ENCODE data around the gene TSPO2. TPM values are rescaled to one million over a fixed set of nuclear protein-coding genes. Genes with fewer than 3 reads are reported as not detected.

The TSPO2 gene, protein sequence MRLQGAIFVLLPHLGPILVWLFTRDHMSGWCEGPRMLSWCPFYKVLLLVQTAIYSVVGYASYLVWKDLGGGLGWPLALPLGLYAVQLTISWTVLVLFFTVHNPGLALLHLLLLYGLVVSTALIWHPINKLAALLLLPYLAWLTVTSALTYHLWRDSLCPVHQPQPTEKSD
- 1.5 TPM for total RNA-seq

DNA sequence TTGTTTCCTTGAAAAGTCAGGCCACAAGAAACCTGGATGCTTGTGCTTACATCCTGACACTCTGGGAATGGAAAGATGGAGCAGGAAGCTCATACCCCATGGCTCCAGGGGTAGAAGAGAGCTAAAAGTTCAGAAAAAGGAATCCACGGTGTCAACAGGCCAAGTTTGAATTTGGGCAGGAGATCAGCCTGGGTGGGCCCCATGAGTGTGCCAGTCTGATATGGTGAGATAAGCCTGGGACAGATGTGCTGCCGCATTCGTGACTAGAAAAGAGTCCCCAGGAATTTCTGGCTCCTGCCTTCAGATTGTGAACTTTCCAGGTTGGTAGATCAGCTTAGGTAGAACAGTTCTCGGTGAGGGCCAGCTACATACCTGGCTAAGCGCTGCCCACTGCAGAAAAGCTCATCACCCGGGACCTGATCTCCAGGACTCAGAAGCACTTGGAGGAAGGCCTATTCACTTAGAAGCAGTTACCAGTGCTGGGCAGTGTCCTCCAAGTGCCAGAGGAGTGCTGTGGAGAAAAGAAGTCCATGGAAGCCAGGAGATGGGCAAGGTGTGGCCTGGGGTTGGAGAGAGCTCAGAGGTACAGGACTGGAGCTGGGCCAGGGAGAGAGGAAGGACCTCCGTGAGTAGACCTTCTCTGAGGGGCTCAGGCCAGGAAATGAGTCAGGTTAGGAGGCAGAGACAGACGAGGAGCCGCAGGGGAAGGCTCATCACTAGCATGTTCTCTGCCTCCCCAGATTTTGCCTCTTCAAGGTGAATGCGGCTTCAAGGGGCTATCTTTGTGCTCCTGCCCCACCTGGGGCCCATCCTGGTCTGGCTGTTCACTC, at the start of gene TSPO2:
Gene TSPO2 (plus strand): TSS at position 242 of the 830 bp plus-strand sequence. CDS start 519 bp downstream, at position 761.

DNA sequence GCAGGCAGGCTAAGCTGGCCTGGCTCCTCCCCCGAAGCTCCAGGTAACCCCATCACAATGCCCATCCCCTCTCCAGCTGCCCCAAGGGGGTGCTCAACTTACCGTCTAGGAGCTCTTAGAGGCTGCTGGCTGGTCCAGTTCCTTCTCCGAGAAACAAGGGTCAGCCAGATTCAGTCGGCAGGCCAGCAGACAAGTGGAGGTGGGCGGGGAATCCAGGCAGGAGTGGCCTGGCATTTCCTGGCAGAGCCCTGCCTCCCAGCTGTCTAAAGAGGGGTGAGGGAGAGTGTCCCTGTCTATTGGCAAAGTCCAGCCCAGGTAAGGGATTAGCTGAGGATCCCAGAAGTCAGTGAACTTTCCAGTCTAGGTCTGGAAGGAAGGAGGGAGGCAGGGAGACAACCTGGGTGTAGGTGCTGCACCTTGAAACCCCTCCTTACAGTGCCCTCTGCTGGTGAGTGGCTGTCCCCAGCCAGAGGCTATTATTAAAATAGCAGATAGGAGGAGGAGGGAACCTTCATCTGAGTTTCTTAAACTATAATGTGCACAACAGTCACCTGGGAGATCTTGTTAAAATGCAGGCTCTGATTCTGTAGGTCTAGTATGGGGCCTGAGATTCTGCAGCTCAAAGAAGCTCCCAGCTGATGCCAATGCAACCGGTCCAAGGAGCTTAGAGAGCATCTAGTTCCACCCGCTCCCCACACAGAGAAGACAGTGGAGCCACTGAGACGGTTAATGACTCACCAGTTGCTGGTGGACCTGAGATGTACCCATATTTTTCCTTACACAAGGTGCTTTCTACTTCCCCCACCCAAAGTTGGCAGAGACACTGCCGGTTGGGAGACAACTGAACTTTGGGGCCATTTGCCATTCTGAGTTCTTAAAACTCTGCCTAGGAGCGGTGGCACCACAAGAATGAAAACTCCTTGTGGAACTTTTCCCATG, 2.9 kb upstream of the TSPO2 start, which contains the start of gene UNC5CL:
Gene UNC5CL (minus strand): TSS at position 162 of the 939 bp plus-strand sequence. CDS start 4,147 bp downstream, outside the sequence.

DNA sequence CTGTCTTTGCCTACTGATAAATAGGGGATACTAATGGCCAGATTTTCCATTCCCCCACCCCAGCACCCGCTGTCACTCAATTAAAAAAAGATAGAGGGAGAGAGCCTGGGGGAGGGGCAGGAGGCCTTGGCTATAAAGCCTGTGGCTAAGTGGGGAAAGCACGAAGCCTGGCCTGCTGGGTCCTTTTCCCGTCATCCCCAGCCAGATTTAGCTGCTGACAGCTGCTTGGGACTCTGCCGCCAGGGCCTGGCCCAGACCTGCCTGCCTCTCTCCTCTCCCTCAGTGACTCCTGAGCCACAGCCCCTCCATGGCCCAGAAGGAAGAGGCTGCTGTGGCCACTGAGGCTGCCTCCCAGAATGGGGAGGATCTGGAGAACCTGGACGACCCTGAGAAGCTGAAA, 10.8 kb downstream of the TSPO2 start, which contains the start of gene APOBEC2:
Gene APOBEC2 (plus strand): TSS at position 162 of the 400 bp plus-strand sequence. CDS start 146 bp downstream, at position 308.

DNA sequence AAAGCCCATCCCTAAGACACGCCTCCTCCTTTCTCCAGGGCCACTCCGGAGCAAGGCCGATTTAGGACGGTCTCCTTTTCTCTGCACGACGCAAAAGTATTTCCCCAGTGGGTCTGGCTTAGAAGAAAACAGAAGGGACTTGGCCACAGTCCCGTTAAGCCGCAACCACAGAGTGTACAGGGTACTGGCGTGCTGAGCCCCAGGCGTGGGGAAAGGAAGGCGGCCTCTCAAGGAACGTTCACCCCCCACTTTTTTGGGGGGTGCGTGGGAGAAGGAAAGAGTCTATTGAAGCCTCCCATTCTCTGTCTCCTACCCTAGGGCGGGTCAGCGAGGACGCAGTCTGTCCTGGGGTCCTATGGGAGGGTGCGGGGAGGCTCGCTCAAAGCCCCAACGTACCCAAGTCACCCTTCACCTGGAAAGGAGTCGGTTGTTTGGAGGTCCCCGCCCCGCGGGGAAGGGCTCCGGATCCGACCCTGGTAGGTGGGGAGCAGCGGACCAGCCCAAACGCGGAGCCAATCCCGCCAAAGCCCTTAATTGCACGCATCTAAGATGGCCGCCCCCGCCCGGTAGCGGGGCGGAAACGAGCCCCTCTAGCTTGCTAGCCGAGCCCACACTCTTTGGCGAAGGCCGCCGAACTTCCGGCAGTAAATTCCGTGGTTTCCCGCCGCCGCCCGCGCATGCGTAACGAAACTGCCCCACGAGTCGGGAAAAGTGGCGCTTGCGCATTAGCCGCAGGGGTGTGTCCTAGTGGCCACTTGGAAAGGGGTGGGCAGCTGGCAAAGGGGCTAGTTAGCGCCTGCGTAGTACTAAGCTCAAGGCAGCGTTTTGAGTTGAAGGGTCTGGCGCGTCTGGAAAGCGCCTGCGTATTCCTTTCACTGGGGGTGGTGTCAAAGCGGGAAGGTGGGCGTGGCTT, 29.9 kb downstream of the TSPO2 start, which contains the start of gene OARD1:
Gene OARD1 (minus strand): TSS at position 434 of the 913 bp plus-strand sequence. CDS start 722 bp downstream, outside the sequence.

DNA sequence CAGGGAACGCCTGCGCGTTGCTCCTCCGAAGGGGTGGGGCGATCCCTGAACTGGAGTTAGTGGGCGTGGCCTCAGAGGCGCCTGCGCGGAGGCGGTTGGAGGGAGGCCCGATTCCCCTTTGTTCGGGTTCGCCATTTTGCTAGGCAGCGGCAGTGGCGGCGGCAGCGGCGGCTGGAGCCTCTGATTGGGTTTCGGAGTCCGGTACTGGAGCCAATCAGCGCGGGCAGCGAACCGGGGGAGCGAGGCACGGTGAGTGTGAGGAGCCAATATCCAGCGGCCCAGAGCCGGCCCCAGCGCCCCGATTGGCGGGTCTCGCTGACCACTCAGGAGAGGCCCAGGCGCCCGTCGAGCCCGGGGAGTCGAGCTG, 30.6 kb downstream of the TSPO2 start, which contains the start of gene NFYA:
Gene NFYA (plus strand): TSS at position 139 of the 367 bp plus-strand sequence. CDS start 6,116 bp downstream, outside the sequence.

Other genes starting within 250 kb of the TSPO2 start
- gene UNC5CL, start 3.2 kb upstream of the TSPO2 start, total RNA-seq: 14.6 TPM
- 197 TPM for gene APOBEC2, start 10.7 kb downstream of the TSPO2 start, total RNA-seq
- 30.7 TPM for gene OARD1, start 29.9 kb downstream of the TSPO2 start, total RNA-seq
- gene NFYA, start 30.5 kb downstream of the TSPO2 start, total RNA-seq: 42.5 TPM
- gene TREML1, start 111.9 kb downstream of the TSPO2 start, total RNA-seq: 2.2 TPM
- gene TREM2, start 120.6 kb downstream of the TSPO2 start, total RNA-seq: 0.99 TPM
- 0.76 TPM for gene TREML2, start 158.7 kb downstream of the TSPO2 start, total RNA-seq
- gene TREML4, start 185.9 kb downstream of the TSPO2 start, total RNA-seq: 0.12 TPM
- gene TREM1, start 244.2 kb downstream of the TSPO2 start, total RNA-seq: 1.2 TPM

All from metanephros (tissue), 1 donor.